ENCODE results near the gene TOR4A. TPM values are rescaled to one million over a fixed set of nuclear protein-coding genes. Genes with fewer than 3 reads are reported as not detected.

TOR4A gene
- total and polyA plus RNA-seq, 9 of the 15 experiments (the other 6 are each of a cell fraction or from before 2014, with no cell fraction given): 3.9 to 49.2 (median 8.8) TPM

DNA sequence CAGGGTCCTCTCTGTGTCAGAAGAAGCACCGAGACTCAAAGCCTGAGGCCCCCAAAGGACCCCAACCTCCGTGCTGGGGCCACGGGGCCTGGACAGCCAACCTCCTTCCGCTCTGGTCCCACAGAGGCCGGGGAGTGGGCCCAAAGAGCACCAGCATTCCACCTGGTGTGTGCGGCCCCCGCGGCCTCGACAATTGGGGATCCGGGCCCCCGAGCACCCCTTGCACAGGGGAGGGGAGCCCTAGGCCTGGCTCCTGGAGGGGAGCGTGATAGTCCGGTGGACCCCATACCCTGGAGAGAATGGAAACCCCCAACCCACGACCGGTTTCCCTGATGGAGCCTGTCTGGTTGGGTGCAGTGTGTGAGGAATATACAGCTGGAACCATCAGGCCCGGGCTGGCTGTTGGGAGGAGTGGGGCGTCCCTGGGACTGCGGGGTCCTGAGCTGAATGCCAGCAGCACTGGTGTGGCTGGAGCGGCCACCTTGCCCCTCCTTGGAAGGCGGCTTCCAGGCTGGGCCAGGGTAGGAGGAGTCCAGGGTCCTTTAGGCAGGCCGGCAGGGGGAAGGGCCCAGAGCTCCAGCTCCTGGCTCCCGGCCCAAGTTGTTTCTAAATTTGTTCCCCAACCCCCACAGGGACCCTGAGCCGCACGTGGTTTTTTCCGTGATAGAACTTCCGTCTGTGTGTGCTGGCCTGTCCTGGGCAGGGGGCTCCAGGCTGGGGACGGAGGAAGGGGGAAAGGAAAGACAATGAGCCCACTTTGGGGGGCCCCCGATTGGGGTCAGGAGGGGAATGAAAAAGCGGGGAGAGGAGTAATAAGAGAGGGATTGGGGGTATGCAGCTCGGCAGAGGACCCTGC is 825 bp upstream of the TOR4A start (continued):
- TF ChIP-seq CXXC5 (CRISPR knock-in tag; IDR thresholded peaks at IDR 0.05) (0 out of 2 replicates have a peak, but pooled peaks have one; percentile 1), ETV6 (IDR thresholded peaks at IDR 0.05; ENCODE audit: borderline replicate concordance in 1 of 2, low read depth in 2 of 2, low read length in 1 of 2) (peak; percentile 29 to 32; a peak in 1 of 4 replicates), ETV6 (CRISPR knock-in tag; IDR thresholded peaks at IDR 0.05; ENCODE audit: borderline replicate concordance) (no peak), ZNF444 (CRISPR knock-in tag; IDR thresholded peaks at IDR 0.05) (no peak), CREBBP (IDR thresholded peaks at IDR 0.05; ENCODE audit: low read depth, low read length) (no peak), RAD51 (IDR thresholded peaks at IDR 0.05; ENCODE audit: borderline replicate concordance, low read depth) (peak; percentile 63; the same call in 1 of the 2 replicates), KAT8 (IDR thresholded peaks at IDR 0.05; ENCODE audit: low read depth) (no peak), SMARCA4 (IDR thresholded peaks at IDR 0.05) (peak; percentile 30; the same call in 1 of the 2 replicates), FOXA1 (IDR thresholded peaks at IDR 0.05; ENCODE audit: borderline replicate concordance) (no peak), ZNF561 (CRISPR knock-in tag; conservative IDR thresholded peaks at IDR 0.05) (no peak), CC2D1A (IDR thresholded peaks at IDR 0.05) (peak; percentile 16; the same call in 1 of the 2 replicates), ZKSCAN1 (IDR thresholded peaks at IDR 0.05; ENCODE audit: low read depth, low read length) (no peak), NFE2L1 (tag; IDR thresholded peaks at IDR 0.05; ENCODE audit: borderline replicate concordance, low read depth) (no peak), SOX6 (IDR thresholded peaks at IDR 0.05) (0 out of 2 replicates have a peak, but pooled peaks have one; percentile 13), TCF7 (IDR thresholded peaks at IDR 0.05; ENCODE audit: borderline replicate concordance) (no peak), TBP (optimal IDR thresholded peaks at IDR 0.05; ENCODE audit: low read depth, low read length) (no peak), RAD21 (CRISPR knock-in tag; conservative IDR thresholded peaks at IDR 0.05 in 1 of 2, IDR thresholded peaks at IDR 0.05 in 1 of 2) (0 out of 4 replicates have a peak, but pooled peaks of 1 of the 2 experiments have one; percentile 4), CAMTA2 (CRISPR knock-in tag; conservative IDR thresholded peaks at IDR 0.05) (no peak)
- TF ChIP-seq, protein P1, sequence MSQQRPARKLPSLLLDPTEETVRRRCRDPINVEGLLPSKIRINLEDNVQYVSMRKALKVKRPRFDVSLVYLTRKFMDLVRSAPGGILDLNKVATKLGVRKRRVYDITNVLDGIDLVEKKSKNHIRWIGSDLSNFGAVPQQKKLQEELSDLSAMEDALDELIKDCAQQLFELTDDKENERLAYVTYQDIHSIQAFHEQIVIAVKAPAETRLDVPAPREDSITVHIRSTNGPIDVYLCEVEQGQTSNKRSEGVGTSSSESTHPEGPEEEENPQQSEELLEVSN (IDR thresholded peaks at IDR 0.05; ENCODE audit: borderline replicate concordance in 1 of 2, extremely low read depth in 1 of 2, insufficient read depth in 1 of 2, insufficient read length in 1 of 2, low read depth in 1 of 2, low read length in 1 of 2, poor library complexity in 1 of 2, severe bottlenecking in 1 of 2): peak in 1 of 2 experiments; percentile 27
